Endodermal cell (in vitro differentiated cells): Measurements from ENCODE around the gene REEP1. TPM values are rescaled to one million over a fixed set of nuclear protein-coding genes. Genes with fewer than 3 reads are reported as not detected.

Source experiments
- DNase-seq: peaks from one replicate; pipeline ENCODE4 v3.0.0-alpha.2; 2017
- H3K27ac ChIP-seq: 2 replicates; pipeline ENCODE4 v1.5.1; 2013; ENCODE audit warnings: mild to moderate bottlenecking, low read depth, low read length, moderate library complexity
- H3K27me3 ChIP-seq: 2 replicates; pipeline ENCODE4 v1.6.1; 2013; ENCODE audit warnings: mild to moderate bottlenecking, low read length, moderate library complexity; ENCODE audit not compliant: insufficient read depth, control insufficient read depth, poor library complexity, severe bottlenecking
- H3K36me3 ChIP-seq: 2 replicates; pipeline ENCODE4 v1.7.0; 2013; ENCODE audit warnings: mild to moderate bottlenecking, low read length, moderate library complexity; ENCODE audit not compliant: control insufficient read depth, insufficient read depth
- H3K4me1 ChIP-seq: one replicate; pipeline ENCODE4 v1.7.0; 2013; ENCODE audit warnings: low read length; ENCODE audit not compliant: control insufficient read depth, insufficient read depth
- H3K4me3 ChIP-seq: 2 replicates; pipeline ENCODE4 v1.5.1; 2013; ENCODE audit warnings: mild to moderate bottlenecking, low read length, moderate library complexity
- H3K9ac ChIP-seq: 2 replicates; pipeline ENCODE4 v1.6.1; 2013; ENCODE audit warnings: mild to moderate bottlenecking, low read length, moderate library complexity; ENCODE audit not compliant: poor library complexity, severe bottlenecking; ENCODE audit errors: extremely low read depth
- H3K9me3 ChIP-seq: 2 replicates; pipeline ENCODE4 v1.6.1; 2013; ENCODE audit warnings: mild to moderate bottlenecking, low read length, moderate library complexity; ENCODE audit not compliant: control insufficient read depth
- H3K27ac Mint-ChIP-seq: 2 replicates; pipeline ENCODE4 v1.8.0; 2020; ENCODE audit warnings: mixed read lengths
- H3K27me3 Mint-ChIP-seq: 2 replicates; pipeline ENCODE4 v1.8.0; 2021; ENCODE audit warnings: mild to moderate bottlenecking, mixed read lengths; ENCODE audit not compliant: insufficient read depth
- H3K36me3 Mint-ChIP-seq: 2 replicates; pipeline ENCODE4 v1.8.0; 2020; ENCODE audit warnings: low read depth, mixed read lengths
- H3K4me1 Mint-ChIP-seq: 2 replicates; pipeline ENCODE4 v1.8.0; 2020; ENCODE audit warnings: mixed read lengths
- H3K4me3 Mint-ChIP-seq: 2 replicates; pipeline ENCODE4 v1.8.0; 2020; ENCODE audit warnings: mild to moderate bottlenecking, moderate library complexity, mixed read lengths
- H3K9me3 Mint-ChIP-seq: 2 replicates; pipeline ENCODE4 v1.8.0; 2020; ENCODE audit warnings: mild to moderate bottlenecking, mixed read lengths
- CTCF ChIP-seq: fragments of 200-600 bp; sonication (generic); conservative IDR thresholded peaks from 2 replicates; pipeline ENCODE4 v1.5.0; 2021; ENCODE audit warnings: antibody characterized with exemption, mild to moderate bottlenecking
- WGBS, 2 experiments: methylation state at CpG; one replicate each; pipeline versions ENCODE4 v1.1.5 to v1.1.7; 2013; ENCODE audit warnings: missing lambda C conversion rate in 2 of 2, mixed read lengths in 1 of 2; ENCODE audit not compliant: insufficient coverage in 1 of 2, insufficient read length in 1 of 2; 5-methylcytosine and 5-hydroxymethylcytosine counted together
- total RNA-seq, 2 donors: library from RNA; stranded (reverse); fragmentation: NEBNext Ultra II Directional in 1 of 2; extraction: Animal tissue kit (Norgen Biotek cat#: 25700) in 1 of 2; gene quantifications; 2 replicates in 1 of 2; 3 replicates in 1 of 2; pipeline ENCODE4 v1.2.1, GENCODE V29; 2021

REEP1 gene
- total RNA-seq, 2 donors from 2014 or later, result 2.9 to 3.8 TPM

GRCh38 chr2:86302320-86302719 lies 35.1 kb downstream of the REEP1 start:
- H3K27ac Mint-ChIP-seq, result no peak overlapping the region
- Histone ChIP-seq H3K27ac (no peak overlapping the region), H3K9me3 (no peaks in the 10 kb centered on the region), H3K36me3 (no peaks in the 10 kb centered on the region), H3K9ac (no peak overlapping the region), H3K4me3 (no peak overlapping the region), H3K4me1 (peaks cover 17% of the 10 kb centered on the region), H3K27me3 (peaks cover 5% of the 10 kb centered on the region)
- TF ChIP-seq CTCF, result no peak
- peaks cover 25% of the 10 kb centered on the region for H3K27me3 Mint-ChIP-seq
- 80 to 83% methylated on average over 1 of the region's 1 CpG for WGBS, 2 experiments
- H3K9me3 Mint-ChIP-seq, result no peaks in the 10 kb centered on the region
- H3K36me3 Mint-ChIP-seq, result no peaks in the 10 kb centered on the region
- H3K4me3 Mint-ChIP-seq, result no peak overlapping the region
- DNase-seq, result no peak
- peaks cover 36% of the 10 kb centered on the region for H3K4me1 Mint-ChIP-seq

- Mint-ChIP-seq H3K4me3 (no peak overlapping the region), H3K27ac (no peak overlapping the region), H3K9me3 (no peaks in the 10 kb centered on the region), H3K27me3 (peaks cover 26% of the 10 kb centered on the region), H3K4me1 (peaks cover 36% of the 10 kb centered on the region), H3K36me3 (no peaks in the 10 kb centered on the region)
- no peak overlapping the region for H3K27ac ChIP-seq
- WGBS, 2 experiments, result 95 to 100% methylated on average over 3 of the region's 3 CpGs
- H3K9ac ChIP-seq, result no peak overlapping the region
- H3K4me3 ChIP-seq, result no peak overlapping the region
- peaks cover 17% of the 10 kb centered on the region for H3K4me1 ChIP-seq
- TF ChIP-seq CTCF, result no peak
- DNase-seq, result no peak
- no peaks in the 10 kb centered on the region for H3K36me3 ChIP-seq
- H3K9me3 ChIP-seq, result no peaks in the 10 kb centered on the region
- H3K27me3 ChIP-seq, result peaks cover 5% of the 10 kb centered on the region
Observed at GRCh38 chr2:86301711-86302202, 35.7 kb downstream of the REEP1 start.

GRCh38 chr2:86301009-86301408 lies 36.4 kb downstream of the REEP1 start:
- Histone ChIP-seq H3K27me3 (peaks cover 5% of the 10 kb centered on the region), H3K36me3 (no peaks in the 10 kb centered on the region), H3K27ac (no peak overlapping the region), H3K4me3 (no peak overlapping the region), H3K4me1 (peaks cover 17% of the 10 kb centered on the region), H3K9ac (no peak overlapping the region), H3K9me3 (no peaks in the 10 kb centered on the region)
- no peak overlapping the region for H3K27ac Mint-ChIP-seq
- no peak for TF ChIP-seq CTCF
- no peaks in the 10 kb centered on the region for H3K9me3 Mint-ChIP-seq
- H3K36me3 Mint-ChIP-seq, result no peaks in the 10 kb centered on the region
- H3K27me3 Mint-ChIP-seq, result peaks cover 25% of the 10 kb centered on the region
- H3K4me3 Mint-ChIP-seq, result no peak overlapping the region
- DNase-seq, result no peak
- 80 to 90% methylated on average over 1 to 6 of the region's 6 CpGs for WGBS, 2 experiments
- peaks cover 33% of the 10 kb centered on the region for H3K4me1 Mint-ChIP-seq
